ENCODE measurements around the gene UGP2.

DNA sequence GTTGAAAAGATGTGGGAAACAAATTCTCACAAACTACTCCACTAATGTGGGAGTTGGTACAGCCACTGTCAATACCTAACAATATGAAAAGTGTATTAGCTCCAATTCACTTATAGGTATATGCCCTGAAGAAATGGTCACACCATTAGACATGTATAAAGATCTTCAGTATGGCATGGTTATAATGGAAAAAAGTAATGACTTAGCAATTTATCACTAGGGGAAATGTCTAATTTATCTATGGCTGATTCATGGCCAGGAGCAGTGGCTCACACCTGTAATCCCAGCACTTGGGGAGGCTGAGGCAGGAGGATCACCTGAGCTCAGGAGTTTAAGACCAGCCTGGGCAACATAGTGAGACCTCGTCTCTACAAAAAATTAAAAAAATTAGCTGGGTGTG is 52.5 kb downstream of the UGP2 start:
- TF ChIP-seq, protein P1, sequence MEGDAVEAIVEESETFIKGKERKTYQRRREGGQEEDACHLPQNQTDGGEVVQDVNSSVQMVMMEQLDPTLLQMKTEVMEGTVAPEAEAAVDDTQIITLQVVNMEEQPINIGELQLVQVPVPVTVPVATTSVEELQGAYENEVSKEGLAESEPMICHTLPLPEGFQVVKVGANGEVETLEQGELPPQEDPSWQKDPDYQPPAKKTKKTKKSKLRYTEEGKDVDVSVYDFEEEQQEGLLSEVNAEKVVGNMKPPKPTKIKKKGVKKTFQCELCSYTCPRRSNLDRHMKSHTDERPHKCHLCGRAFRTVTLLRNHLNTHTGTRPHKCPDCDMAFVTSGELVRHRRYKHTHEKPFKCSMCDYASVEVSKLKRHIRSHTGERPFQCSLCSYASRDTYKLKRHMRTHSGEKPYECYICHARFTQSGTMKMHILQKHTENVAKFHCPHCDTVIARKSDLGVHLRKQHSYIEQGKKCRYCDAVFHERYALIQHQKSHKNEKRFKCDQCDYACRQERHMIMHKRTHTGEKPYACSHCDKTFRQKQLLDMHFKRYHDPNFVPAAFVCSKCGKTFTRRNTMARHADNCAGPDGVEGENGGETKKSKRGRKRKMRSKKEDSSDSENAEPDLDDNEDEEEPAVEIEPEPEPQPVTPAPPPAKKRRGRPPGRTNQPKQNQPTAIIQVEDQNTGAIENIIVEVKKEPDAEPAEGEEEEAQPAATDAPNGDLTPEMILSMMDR (IDR thresholded peaks at IDR 0.05): no peak
- no peak for TF ChIP-seq POLR2AphosphoS5 (IDR thresholded peaks at IDR 0.05)

Measured in transverse colon (tissue), 4 donors.